Epidermal melanocyte (primary cell): ENCODE results near the gene HJV.

Experiments used
- DNase-seq: peaks from one replicate; pipeline ENCODE4 v3.0.0; 2011; ENCODE audit warnings: low spot score; ENCODE audit not compliant: insufficient read length

Gene HJV

GRCh38 chr1:146021050-146021445 lies 487 bp downstream of the HJV start:
- DNase-seq, result no peak

DNA sequence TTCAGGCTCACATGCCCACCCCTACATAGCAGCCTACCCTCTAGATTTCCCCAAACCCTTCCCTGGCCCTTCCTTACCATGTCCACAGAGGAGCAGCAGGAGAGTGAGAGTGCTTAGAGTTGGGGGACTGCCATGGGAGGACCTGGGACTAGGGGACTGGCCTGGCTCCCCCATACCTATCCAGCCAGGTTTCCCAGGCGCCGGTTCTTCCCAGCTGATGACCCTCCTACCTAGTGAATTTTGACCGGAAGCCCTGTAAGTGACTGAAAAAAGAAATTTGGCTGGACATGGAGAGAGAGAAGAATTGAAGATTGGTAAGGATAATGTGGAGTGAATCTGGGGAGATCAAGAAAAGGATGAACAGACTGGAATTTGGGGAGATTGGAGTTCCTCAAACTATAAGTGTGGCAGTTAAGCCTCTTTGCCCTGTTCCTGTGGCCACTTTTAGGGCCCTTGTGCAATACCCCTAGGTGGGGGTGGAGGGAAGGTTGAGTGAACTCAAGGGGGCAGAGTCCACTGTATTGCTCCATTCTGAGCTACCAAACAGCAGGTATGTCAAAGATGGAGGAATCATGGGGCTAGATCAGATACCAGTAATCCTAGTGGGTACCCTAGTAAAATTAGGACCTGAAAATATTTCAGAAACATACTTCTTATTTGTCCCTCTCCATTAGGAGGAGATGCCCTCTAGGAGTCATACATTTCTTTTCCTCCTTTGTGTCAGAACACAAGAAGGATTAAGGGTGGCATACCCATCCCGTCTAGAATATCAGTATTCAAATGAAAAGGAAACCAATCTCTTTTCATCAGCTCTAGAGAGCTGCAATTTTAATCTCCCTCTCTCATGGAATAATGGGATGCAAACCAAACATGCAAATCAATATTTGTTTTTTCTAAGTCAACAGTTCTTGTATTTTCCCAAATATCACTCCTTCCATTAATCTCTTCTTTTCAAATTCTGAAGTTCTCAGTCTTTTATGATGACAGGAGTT lies 1.2 kb downstream of the HJV start:
- no peak for DNase-seq

- DNase-seq, result no peak
Measured at GRCh38 chr1:146019231-146020057, 2.1 kb downstream of the HJV start.

- no peak for DNase-seq
Measured at GRCh38 chr1:146016891-146017290, 4.6 kb downstream of the HJV start.

DNA sequence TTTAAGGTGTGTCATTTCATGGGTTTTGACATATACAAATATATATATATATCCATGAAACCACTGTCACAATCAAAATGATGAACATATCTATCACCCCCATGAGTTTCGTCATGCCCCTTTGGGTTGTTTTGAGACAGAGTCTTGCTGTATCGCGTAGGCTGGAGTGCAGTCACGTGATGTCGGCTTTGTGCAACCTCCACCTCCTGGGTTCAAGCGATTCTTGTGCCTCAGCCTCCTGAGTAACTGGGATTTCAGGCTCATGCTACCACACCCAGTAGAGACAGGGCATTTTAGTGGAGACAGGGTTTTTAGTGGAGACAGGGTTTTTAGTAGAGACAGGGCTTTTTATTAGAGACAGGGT lies 8.0 kb downstream of the HJV start:
- no peak for DNase-seq

DNA sequence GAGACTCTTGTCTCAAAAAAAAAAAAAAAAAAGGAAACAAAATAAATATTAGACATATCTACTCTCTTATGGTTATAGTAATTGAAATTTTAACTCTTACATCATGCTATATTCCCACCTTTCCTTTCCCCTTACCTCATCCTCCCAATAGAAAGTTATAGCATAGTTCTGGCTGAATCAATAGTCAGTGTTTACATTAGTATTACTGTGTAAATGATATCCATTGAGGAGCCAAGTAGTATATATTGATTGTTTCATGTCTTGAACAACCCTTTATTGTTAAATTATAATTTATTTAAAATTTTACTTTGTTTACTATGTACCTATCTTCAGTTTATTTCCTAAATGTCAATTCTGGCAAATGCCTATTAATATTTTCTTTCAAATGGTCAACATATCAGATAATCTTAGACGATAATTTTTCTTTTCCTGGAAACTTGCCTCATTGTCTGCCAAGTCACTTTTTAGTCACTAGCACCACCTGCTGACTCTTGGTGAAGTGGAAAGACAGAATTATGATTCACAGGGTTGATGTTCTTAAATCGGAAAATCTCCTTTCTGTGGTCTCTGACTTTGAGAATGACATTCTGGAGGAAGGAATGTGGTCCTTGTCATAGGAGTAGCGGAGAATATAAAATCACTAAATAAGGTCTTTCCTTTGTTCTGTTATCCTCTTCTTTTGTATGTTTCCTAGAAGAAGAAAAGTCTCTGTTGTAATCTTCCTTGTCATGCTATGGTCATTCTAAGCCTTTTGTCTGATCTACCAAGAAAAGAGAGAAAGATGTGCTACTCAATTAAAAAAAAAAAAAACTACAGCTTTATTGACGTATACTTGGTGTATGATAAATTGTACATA lies 8.6 kb downstream of the HJV start:
- peak; percentile 59 for DNase-seq

DNA sequence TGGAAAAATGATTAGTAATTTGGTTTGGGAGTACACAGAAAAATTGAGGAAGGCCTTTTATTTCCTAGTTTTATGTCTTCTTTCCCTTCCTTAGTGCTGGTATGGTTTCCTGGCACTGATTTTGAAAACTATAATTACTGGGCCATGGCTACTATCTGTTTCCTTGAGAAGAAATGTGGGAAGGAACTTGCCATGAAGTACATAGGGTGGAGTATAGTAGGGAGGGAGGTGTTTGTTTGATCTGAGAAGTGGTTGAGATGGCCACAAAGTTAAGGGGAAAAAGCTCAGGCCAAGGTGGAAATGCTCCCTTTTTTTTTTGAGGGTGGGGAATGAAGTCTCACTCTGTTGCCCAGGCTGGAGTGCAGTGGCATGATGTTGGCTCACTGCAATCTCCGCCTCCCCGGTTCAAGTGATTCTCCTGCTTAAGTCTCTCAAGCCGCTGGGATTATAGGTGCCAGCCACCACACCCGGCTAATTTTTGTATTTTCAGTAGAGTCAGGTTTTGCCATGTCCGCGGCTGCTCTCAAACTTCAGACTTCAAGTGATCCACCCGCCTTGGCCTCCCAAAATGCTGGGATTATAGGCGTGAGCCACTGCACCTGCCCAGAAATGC lies 11.3 kb downstream of the HJV start:
- no peak for DNase-seq

DNA sequence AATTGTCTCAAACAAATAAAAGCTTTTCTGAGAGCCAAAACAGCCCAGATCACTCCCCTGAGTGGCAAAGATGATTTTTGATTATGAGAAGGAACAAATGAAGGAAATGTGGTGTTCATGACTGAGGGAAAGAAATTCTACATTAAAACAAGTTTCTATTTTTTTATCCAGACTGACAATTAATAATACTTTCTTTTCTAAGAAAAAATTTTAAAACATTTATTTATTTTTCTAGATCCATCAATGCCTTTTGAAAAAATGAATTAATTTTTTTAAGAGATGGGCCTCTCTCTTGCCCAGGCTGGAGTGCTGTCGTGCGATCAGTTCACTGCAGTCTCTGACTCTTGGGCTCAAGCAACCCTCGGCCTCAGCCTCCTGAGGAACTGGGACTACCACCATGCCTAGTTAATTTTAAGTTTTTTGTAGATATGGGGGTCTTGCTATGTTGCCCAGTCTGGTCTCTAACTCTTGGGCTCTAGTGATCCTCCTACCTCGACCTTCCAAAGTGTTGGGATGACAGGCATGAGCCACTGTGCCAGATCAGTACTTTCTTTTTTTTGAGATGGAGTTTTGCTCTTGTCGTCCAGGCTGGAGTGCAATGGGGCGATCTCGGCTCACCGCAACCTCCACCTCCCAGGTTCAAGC lies 13.9 kb downstream of the HJV start:
- no peak for DNase-seq

- no peak for DNase-seq
Measured at GRCh38 chr1:146001709-146002108, 19.8 kb downstream of the HJV start.

DNA sequence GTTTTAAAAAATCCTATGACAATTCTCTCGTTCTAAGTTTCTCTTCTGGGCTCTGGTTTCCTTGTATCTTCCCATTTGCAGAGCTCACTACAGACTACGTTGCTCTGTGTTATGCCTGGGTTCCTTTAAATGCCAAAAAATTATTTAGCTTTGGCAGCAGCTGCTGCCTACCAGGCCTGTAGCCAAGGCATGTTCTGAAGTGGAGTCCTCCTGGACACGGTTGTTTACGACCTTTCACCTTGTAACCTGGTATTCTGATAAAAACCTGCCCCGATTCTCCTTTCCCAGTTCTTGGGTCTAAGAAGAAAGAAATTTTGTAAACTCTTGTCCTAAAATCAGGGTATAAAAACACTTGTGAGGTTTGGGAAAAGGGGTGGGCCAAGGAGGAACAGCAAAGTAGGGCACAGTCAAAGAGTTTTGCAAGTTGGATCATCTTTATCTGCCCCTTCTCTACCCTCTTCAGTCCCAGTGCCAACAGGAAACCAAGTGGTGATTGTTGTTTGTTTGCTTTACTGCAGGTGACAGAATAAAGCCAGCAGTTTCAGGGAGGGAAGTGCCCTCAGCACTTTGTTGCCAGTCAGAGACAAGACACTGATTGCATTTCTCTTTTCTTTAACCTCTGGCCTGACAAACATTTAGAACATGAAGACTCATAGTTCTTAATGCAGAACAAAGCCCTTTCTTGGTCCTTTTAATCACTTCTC lies 22.1 kb downstream of the HJV start:
- no peak for DNase-seq

- DNase-seq, result no peak
Measured at GRCh38 chr1:145997718-145998023, 23.9 kb downstream of the HJV start.

- no peak for DNase-seq
Measured at GRCh38 chr1:145997016-145997717, 24.4 kb downstream of the HJV start.

GRCh38 chr1:145996433-145997015 lies 25.0 kb downstream of the HJV start, which contains the start of gene TXNIP:
Gene TXNIP (minus strand): TSS chr1:145996579. CDS start chr1:145996266, 313 bp downstream.
- DNase-seq, result peak; percentile 99

DNA sequence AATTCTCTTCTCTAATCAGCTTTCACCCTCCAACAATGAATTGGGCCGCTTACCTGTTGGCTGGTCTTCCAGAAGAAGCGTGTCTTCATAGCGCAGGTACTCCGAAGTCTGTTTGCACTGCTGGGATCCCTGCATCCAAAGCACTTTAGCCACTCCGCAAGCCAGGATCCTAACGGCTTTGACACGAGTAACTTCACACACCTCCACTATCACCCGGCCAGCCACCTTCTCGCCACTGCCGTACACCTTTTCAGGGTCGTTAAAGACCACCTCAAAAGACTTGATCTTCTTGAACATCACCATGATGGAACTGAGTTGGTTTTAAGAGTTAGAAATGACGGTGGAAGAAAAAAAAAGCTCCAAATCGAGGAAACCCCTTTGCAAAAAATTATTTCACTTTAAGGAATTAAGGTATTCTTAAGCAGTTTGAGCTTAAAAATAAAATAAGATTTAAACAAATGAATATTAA lies 25.5 kb downstream of the HJV start:
- no peak for DNase-seq

DNA sequence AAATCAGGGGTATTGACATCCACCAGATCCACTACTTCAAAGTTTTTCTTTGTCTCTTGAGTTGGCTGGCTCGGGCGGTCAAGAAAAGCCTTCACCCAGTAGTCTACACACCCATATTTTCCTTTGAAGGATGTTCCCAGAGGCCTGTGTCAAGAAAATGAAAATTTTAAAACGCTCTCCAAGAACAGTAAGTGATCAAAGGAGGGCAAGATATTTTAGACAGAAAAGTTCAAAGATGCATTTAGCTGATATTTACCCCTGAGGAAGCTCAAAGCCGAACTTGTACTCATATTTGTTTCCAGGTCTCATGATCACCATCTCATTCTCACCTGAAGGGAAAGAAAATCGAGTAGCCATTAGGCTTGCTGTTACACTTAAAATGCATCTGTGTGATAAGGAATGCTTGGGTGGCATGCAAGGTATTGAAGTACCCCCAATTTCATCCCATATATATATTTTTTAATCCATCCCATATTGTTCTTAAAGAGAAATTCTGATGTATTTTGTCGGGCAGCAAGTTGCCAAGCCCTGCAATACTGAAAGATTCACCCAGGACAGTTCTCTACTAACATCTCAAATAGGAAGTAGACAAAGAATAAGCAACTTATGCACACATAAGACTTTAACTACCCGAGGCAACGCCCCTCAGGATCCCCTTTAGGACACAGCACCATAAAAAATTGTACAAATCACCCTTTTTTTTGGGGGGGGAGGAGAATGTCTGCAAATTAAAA lies 26.2 kb downstream of the HJV start:
- no peak for DNase-seq

DNA sequence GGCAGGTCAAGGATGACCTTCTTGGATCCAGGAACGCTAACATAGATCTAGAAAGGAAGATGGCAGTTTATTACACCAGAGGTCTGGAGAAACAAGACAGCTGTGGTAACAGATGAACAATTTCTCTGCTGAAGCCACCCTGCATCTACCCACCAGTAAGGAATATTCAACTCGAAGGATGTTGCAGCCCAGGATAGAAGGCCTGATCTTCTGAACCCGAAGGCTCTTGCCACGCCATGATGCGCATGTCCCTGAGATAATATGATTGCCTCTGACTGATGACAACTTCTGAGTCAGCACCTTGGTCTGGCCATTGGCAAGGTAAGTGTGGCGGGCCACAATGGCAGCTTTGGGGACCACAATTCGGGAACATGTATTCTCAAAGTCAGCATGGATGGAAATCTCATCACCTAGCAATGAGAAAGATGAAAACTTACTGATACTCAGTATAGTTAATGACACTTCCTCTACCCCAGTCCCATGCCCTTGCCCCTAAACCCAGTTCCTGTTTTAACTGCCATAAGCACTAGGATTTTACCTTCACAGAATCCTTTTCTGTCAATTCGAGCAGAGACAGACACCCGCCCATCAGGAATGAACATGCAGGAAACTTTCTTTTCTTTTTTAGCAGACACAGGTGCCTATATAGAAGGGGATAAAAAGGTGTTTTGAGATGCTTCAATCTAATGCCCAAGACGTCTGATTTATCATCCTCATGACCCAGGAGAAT lies 27.0 kb downstream of the HJV start:
- DNase-seq, result no peak

DNA sequence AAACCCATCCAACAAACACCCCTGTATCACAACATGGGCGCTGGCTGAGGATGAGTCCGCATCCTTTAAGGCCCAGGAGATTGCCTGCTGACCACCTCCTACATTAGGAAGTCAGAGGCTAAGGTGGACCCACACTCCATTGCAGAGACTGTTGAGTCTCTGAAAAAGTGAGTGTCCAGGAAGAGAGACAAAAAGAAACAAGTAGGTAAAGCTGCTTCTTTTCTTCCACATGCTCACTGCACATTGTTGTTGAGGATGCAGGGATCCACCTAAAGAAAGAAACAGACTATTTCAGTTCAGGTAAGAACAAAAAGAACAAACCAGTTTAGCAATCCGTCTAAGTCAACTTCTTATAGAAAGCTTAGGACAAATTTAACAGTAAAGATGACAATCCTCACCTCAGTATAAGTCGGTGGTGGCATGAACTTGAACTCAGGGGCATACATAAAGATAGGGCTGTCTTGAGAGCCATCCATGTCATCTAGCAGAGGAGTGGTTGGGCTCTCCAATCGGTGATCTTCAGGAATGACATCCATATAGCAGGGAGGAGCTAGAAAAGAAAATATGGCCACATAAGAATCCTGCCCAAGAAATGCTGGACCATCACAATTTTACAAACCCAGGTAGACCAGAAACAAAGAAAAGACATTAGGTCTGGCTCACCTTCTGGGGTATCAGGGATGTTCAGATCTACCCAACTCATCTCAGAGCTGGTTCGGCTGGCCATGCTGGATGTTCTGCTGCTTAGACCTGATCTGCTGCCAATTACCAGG lies 27.7 kb downstream of the HJV start:
- no peak for DNase-seq
